HT-29 (cell line): ENCODE measurements around the gene RUNX1. TPM values are rescaled to one million over a fixed set of nuclear protein-coding genes. Genes with fewer than 3 reads are reported as not detected.
A peak's percentile ranks its signal among the peaks of the same experiment; 100 is the strongest.

Experiments used
- DNase-seq: peaks from one replicate; pipeline ENCODE4 v3.0.0-alpha.2; 2015; ENCODE audit warnings: low spot score
- total RNA-seq: library from RNA; depleted of rRNA; stranded (reverse); fragments of >200 nt; shearing (Covaris generic); gene quantifications from 2 replicates; pipeline ENCODE4 v1.2.3, GENCODE V29; 2014

RUNX1 gene
- total RNA-seq, 1 experiment from 2014 or later, result 26.7 TPM

DNA sequence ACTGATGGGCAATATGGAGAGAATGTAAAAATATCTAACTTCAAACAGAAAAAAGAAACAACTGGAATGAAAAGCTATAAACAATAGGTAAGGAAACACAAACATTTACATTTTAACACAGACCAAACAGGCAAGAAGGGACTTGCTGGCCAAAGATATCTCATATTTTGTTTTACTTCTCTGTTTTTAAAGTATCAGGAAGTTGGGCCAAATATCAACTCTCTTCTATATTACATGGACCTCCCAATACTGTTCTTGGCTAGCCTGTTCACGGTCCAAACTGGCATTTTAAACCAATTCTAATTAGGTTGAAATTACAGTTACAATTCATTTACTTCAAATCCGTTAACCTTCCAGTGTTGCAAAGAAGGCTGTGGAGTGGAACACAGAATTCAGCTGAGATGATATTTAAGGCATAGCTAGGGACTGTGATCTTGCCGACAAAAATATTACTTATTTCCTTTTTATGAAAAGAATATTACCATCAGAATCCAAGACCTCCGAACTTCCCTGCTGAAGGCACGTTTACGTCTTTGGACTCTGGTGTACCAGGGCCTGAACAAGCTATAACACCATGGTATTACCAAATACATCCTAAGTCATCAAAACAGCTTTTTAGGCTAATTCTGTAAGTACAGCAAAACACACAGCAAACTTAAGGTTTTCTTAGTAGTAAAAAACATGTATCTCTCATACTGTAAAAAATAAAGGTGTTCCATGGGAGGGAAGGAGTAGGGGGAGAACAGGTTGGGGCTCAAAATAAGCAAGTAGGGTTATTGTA lies 165.4 kb downstream of the RUNX1 start:
- peak; percentile 40 for DNase-seq

DNA sequence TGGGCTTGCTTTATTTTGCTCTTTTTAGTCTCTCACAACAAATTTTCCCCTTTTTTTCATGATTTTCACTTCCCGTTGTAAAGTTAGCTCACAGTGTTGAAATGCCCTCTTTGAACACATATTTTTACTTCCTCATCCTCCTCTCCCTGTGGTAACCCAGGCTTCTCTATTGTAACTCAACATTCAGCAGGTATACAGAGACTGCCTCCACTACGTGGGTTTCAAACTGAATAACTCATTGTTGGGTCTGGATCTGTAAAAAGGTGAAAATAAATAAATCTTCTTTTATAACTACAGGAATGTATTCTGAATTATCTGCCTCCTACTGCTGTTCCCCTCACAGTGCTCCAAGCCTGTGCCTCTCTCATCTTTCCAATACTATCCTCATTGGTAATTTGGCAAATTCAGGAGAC lies 166.4 kb downstream of the RUNX1 start:
- peak; percentile 52 for DNase-seq

DNA sequence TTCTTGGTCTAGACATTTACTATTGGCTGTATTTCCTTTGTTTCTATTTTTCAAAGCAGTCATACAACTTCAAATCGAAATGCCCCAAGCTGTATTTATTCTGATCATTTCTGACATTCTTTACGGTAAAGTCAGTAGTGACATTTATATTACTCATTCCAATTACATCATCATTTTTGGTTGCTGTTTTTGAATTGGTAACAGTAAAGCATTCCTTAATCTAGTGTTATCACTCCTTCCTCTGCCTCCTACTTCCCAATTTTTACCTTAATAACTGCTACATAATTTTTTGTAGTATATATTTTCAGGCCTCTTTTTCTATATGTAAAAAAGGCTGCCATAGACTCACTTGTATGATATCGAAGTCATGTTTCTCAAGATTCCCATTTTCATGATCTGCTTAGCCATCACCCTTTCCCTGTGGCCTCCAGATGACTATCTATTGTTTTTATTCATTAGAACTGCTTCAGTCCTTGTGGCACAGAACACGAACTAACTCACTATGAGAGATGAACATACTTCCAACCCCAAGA lies 167.2 kb downstream of the RUNX1 start:
- DNase-seq, result peak; percentile 55

GRCh38 chr21:34881421-34881820 lies 167.7 kb downstream of the RUNX1 start:
- DNase-seq, result peak; percentile 46

DNA sequence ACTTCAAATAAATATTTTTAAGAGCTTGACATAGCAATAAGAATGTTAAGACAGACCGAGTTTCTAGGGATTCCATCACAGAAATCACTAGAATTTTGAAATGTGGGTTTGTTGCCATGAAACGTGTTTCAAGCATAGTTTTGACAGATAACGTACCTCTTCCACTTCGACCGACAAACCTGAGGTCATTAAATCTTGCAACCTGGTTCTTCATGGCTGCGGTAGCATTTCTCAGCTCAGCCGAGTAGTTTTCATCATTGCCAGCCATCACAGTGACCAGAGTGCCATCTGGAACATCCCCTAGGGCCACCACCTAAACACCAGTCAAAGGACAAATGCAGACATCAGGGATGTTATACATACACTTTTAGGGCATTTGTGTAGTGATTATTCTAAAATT lies 168.7 kb downstream of the RUNX1 start:
- DNase-seq, result peak; percentile 34

DNA sequence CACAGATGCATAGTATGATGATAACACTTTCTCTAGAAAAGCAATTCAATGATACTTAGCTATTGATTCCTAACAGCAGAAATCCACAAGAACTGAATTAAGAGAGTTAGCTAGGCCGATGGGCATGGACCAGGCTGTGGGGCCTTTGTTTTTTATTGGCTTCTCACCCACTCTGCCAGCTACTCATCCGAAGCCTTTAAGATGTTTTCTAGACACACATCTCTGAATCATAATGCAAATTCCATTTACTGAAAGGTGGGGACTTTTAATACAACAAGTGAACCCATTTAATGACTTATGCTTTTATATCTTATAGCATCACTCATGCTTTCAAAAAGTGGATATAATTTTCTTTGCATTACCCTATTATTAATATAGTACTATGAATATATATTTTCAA lies 170.2 kb downstream of the RUNX1 start:
- DNase-seq, result peak; percentile 42

DNA sequence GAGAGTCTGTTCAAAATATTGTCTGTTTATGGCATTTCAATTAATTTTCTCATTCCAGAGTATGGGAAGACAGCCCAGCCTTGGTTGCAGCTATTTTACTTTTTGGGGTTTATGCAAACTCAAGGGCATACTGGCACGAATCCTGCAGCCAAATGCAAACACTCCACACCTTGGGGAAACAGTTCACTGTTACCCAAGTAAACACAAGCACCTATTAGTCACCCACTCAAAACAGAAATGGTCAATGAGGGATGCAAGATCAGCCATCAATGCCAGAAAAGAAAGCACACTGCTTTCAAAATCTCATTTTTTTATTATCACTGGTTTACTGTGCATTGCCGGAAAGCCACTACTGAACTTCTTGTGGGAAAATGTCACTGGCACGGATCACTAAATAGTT lies 170.6 kb downstream of the RUNX1 start:
- peak; percentile 58 for DNase-seq

GRCh38 chr21:34877485-34878128 lies 171.5 kb downstream of the RUNX1 start:
- DNase-seq, result peak; percentile 94

- DNase-seq, result no peak
Observed at GRCh38 chr21:34875830-34876229, 173.3 kb downstream of the RUNX1 start.

DNA sequence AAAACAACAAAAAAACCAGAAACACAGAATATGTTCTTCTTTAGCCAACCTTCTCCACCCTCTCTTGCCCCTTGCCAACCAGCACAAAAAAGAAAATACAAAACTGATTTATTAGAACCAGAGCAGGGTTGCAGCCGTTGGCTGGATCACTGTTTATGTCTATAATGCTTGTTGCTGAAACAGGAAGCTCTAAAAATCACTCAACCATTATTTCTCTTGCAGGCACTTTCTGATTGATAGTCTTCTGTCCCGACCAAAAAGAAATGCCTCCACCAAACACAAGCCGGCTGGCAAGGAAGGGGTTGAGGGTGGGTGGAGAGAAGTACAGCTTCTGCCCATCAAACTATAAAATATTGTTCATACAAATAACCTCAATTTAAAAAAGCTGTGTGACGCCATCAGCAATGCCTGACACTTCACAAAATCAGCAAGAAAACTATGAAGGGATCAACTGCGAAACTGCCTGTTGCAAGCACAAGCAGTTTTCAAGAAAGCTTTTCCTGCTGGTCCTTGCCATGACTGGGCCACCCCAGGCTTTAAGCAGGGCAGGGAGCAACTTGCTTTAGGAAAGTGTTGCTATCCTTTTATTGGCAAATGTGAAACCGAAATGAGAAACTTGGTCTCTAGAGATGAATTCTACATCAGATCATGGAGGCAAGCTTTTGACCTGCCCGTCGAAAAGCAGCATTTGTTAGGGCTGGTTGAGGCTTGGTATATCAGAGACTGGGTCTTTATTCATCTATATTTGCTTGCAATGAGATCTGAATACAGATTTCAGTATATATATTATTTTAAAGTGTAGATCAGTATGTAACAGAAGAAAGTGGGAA lies 174.2 kb downstream of the RUNX1 start:
- no peak for DNase-seq

DNA sequence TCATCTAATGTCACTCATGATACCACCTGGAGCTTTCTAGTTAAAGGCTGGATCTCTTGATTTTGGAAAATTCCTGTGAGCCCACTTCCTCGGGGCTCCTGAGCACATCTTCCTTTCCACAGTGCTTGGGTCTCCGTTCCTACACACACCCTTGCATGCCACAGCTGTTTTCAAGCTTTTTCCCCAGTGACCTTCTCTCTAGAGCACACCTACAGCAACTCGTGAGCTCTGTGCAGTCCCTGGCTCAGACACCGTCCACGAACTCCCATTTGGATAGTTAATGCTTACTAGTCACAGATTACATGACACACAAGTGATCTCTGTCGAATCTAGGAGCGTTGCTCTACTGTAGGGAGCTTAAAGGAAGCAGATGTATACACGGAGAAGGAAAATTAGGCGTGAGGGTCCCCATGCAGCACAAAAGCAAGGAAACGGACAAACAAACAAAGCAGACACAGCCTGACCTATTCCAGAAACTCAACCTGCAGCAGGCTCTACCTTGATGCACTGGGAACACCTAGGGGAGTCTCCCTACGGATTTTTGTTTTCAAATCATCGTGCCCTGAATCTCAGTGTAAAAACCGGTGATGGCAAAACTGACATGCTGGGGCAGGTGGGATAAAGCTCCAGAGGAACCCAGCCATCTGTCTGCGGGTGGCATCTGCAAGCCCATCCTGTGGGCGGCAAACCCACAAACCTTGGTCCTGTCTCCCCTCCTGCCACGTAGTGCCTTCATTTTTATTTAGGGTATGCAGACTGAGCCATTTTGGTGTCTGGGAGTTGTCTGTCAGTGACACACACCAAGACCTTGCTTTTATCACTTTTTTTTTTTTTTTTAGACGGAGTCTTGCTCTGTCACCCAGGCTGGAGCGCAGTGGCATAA lies 177.8 kb downstream of the RUNX1 start:
- no peak for DNase-seq

DNA sequence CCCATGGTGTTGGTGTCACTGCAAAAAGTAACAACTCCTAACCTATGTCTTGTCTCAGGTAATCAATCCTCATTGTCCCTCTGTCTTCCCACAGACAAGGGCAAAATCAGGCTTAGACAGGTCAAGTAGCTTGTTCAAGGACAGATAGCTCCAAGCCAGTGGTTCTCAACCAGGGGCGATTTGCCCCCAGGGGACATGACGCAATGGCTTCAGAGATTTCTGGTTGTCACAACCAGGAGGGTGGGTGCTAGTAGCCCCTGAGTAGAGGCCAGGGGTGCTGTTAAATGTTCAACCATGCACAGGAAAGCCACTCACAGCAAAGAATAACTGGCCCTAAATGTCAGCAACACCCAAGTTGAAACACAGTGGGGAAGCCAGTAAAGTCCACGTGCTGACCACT lies 178.9 kb downstream of the RUNX1 start:
- no peak for DNase-seq

- DNase-seq, result no peak
Observed at GRCh38 chr21:34869545-34869944, 179.6 kb downstream of the RUNX1 start.

- no peak for DNase-seq
Observed at GRCh38 chr21:34867785-34868184, 181.3 kb downstream of the RUNX1 start.

DNA sequence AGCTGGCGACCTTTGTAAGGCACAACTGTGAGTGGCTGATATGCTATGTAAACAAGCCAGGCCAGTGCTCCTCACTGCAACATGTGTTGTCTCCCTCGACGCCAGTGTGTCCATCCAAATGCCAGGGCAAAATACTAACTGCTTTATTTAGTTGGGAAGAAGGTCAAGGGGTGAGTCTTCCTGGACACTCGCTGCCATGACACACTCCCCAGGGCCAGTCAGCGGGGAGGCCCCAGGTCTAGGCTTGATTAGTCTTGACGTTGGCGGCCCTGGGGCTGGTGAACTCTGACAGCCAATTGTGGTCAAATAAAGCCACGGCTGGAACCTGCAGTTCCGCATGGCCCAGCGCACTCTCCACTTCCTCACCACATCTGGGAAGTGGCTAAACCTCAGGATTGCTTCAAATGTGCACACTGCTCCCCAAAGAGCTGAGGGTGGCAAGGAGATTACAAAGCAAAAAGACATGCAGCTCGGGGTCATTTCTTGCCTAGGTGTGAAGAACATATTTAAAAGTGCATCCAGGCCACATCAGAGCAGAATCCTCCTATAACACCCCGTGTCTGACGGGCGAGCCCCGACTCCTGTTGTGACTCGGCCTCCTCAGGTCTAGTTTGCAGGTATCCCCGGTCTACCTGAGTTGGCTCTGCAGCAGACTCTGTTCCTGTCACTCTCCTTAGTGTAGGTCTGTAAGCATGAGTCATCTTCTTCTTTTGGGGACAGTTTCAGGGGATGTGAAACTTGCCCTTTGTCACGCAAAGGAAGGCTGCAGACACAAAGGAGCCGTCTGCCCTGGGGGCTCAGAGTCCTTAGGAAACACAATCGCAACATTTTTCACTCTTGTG lies 183.5 kb downstream of the RUNX1 start:
- DNase-seq, result peak; percentile 63

- no peak for DNase-seq
Observed at GRCh38 chr21:34864370-34865149, 184.5 kb downstream of the RUNX1 start.

DNA sequence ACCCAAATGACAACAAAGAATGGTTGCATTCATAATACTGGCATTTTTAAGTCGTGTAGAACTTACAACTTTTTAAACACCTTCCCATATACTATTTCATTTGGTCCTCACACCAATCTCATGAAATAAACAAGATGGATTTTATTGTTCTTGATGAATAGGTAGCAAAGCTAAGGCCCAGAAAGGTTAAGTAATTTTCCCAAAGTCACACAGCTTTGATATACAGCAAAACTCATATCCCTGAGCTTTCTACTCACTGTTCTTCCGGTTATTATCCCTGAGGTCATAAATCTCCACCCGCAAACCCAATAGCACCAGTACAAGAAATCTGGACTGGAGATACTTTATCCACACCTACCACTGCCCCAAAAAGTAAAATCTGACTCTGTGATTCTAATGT lies 186.2 kb downstream of the RUNX1 start:
- no peak for DNase-seq

DNA sequence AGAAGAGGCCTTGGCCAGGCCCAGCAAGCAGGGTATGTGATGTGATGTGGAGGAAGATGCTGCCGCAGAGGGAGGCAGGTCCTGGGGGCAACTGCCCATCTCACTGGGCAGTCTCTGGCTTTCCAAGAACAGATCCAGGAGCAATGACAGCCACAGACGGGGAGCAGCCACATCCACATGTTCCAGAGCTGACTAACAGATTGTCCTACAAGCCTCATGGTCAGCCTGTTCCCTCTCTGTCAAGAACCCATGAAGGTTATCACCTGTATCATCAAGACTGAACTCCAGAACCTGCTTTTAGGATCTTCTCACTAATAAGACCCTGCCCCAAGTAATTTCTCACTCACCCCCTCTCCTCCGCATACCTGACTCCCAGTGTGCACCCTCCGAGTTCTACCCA lies 187.8 kb downstream of the RUNX1 start:
- no peak for DNase-seq

DNA sequence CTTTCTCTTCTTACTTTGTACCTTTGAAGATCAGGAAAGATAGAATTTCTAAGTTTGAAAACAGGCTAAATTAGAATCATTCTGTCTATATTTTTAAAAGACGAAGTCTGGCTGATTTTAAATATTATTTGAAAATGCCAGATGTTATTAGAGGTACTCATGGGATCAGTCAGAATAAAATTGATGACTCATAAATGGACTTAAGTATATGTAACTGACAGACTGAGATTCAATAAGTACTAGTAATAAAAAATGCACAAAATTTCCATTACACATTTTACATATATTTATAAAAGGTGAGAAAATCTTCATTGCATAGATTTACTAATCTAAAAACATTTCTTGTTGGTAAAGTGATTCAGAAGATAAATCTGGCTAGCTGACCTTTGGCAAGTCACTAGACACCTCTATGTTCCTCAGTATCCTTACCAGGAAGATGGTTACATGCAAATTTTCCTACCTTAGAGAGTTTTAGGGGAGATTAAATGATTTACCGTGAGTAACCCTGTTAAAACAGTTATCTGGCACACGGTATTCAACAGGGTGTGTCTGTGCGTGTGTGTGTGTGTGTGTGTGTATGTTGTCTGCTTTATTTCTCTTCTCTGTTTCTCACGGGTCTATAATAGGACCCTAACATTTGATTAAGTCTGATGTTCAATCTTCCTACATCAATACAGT lies 189.0 kb downstream of the RUNX1 start:
- DNase-seq, result no peak
